Measurements from ENCODE around the gene LYZL1. TPM values are rescaled to one million over a fixed set of nuclear protein-coding genes. Genes with fewer than 3 reads are reported as not detected.

Gene LYZL1
- total RNA-seq, 1 donor, result not detected

- H3K4me1 ChIP-seq (ENCODE audit: insufficient read depth, low read length), result no peaks in the 10 kb centered on the region
- H3K9me3 ChIP-seq (ENCODE audit: low read depth, low read length), result no peaks in the 10 kb centered on the region
- no peak overlapping the region for H3K4me2 ChIP-seq (ENCODE audit: insufficient read depth, low read length)
- H3K36me3 ChIP-seq (ENCODE audit: insufficient read depth, low read length), result no peaks in the 10 kb centered on the region
- DNase-seq (ENCODE audit: insufficient read length, low spot score, missing footprints), result no peak
- H2AFZ ChIP-seq (ENCODE audit: low read length), result no peak overlapping the region
- TF ChIP-seq CTCF (IDR thresholded peaks at IDR 0.05; ENCODE audit: extremely low read depth, low read depth, low read length), result no peak
- no peak overlapping the region for H3K27ac ChIP-seq (ENCODE audit: low read depth, low read length)
- no peak overlapping the region for H3K4me3 ChIP-seq (ENCODE audit: insufficient read depth, low read length)
- H4K20me1 ChIP-seq (ENCODE audit: insufficient read depth, low read length), result no peaks in the 10 kb centered on the region
- no peaks in the 10 kb centered on the region for H3K79me2 ChIP-seq (ENCODE audit: insufficient read depth, low read length)
- peaks cover 24% of the 10 kb centered on the region for H3K27me3 ChIP-seq (ENCODE audit: insufficient read depth, low read length)
Observed at GRCh38 chr10:29268011-29268410, 20.9 kb upstream of the LYZL1 start.

GRCh38 chr10:29269486-29269885 is 19.4 kb upstream of the LYZL1 start:
- no peak overlapping the region for H2AFZ ChIP-seq (ENCODE audit: low read length)
- no peaks in the 10 kb centered on the region for H3K36me3 ChIP-seq (ENCODE audit: insufficient read depth, low read length)
- H3K4me3 ChIP-seq (ENCODE audit: insufficient read depth, low read length), result no peak overlapping the region
- H3K79me2 ChIP-seq (ENCODE audit: insufficient read depth, low read length), result no peaks in the 10 kb centered on the region
- no peaks in the 10 kb centered on the region for H4K20me1 ChIP-seq (ENCODE audit: insufficient read depth, low read length)
- no peaks in the 10 kb centered on the region for H3K9me3 ChIP-seq (ENCODE audit: low read depth, low read length)
- peaks cover 16% of the 10 kb centered on the region for H3K27me3 ChIP-seq (ENCODE audit: insufficient read depth, low read length)
- DNase-seq (ENCODE audit: insufficient read length, low spot score, missing footprints), result no peak
- H3K4me1 ChIP-seq (ENCODE audit: insufficient read depth, low read length), result no peaks in the 10 kb centered on the region
- TF ChIP-seq CTCF (IDR thresholded peaks at IDR 0.05; ENCODE audit: extremely low read depth, low read depth, low read length), result no peak
- H3K4me2 ChIP-seq (ENCODE audit: insufficient read depth, low read length), result no peak overlapping the region
- no peak overlapping the region for H3K27ac ChIP-seq (ENCODE audit: low read depth, low read length)

GRCh38 chr10:29270883-29271282 is 18.0 kb upstream of the LYZL1 start:
- no peak overlapping the region for H2AFZ ChIP-seq (ENCODE audit: low read length)
- H3K36me3 ChIP-seq (ENCODE audit: insufficient read depth, low read length), result no peaks in the 10 kb centered on the region
- H3K9me3 ChIP-seq (ENCODE audit: low read depth, low read length), result no peaks in the 10 kb centered on the region
- no peak overlapping the region for H3K4me3 ChIP-seq (ENCODE audit: insufficient read depth, low read length)
- H3K27ac ChIP-seq (ENCODE audit: low read depth, low read length), result no peak overlapping the region
- no peaks in the 10 kb centered on the region for H3K4me1 ChIP-seq (ENCODE audit: insufficient read depth, low read length)
- H3K79me2 ChIP-seq (ENCODE audit: insufficient read depth, low read length), result no peaks in the 10 kb centered on the region
- H3K27me3 ChIP-seq (ENCODE audit: insufficient read depth, low read length), result peaks cover 16% of the 10 kb centered on the region
- TF ChIP-seq CTCF (IDR thresholded peaks at IDR 0.05; ENCODE audit: extremely low read depth, low read depth, low read length), result no peak
- no peak overlapping the region for H3K4me2 ChIP-seq (ENCODE audit: insufficient read depth, low read length)
- DNase-seq (ENCODE audit: insufficient read length, low spot score, missing footprints), result no peak
- H4K20me1 ChIP-seq (ENCODE audit: insufficient read depth, low read length), result no peaks in the 10 kb centered on the region

- Histone ChIP-seq H3K27ac (ENCODE audit: low read depth, low read length) (no peak overlapping the region), H3K9me3 (ENCODE audit: low read depth, low read length) (no peaks in the 10 kb centered on the region), H3K79me2 (ENCODE audit: insufficient read depth, low read length) (no peaks in the 10 kb centered on the region), H3K36me3 (ENCODE audit: insufficient read depth, low read length) (no peaks in the 10 kb centered on the region), H3K4me1 (ENCODE audit: insufficient read depth, low read length) (no peaks in the 10 kb centered on the region), H3K27me3 (ENCODE audit: insufficient read depth, low read length) (peaks cover 12% of the 10 kb centered on the region), H2AFZ (ENCODE audit: low read length) (no peak overlapping the region), H3K4me2 (ENCODE audit: insufficient read depth, low read length) (no peak overlapping the region), H3K4me3 (ENCODE audit: insufficient read depth, low read length) (no peak overlapping the region), H4K20me1 (ENCODE audit: insufficient read depth, low read length) (no peaks in the 10 kb centered on the region)
- no peak for TF ChIP-seq CTCF (IDR thresholded peaks at IDR 0.05; ENCODE audit: extremely low read depth, low read depth, low read length)
- DNase-seq (ENCODE audit: insufficient read length, low spot score, missing footprints), result no peak
Observed at GRCh38 chr10:29271877-29272276, 17.0 kb upstream of the LYZL1 start.

Measured in osteoblast (primary cell).